GM21367 (cell line): ENCODE results near the gene MYLK.

Experiments
- ATAC-seq: cut with Tn5 transposase; IDR thresholded peaks from one replicate; pipeline ENCODE4 v1.9.1; 2021; ENCODE audit not compliant: unreplicated experiment

Gene MYLK

DNA sequence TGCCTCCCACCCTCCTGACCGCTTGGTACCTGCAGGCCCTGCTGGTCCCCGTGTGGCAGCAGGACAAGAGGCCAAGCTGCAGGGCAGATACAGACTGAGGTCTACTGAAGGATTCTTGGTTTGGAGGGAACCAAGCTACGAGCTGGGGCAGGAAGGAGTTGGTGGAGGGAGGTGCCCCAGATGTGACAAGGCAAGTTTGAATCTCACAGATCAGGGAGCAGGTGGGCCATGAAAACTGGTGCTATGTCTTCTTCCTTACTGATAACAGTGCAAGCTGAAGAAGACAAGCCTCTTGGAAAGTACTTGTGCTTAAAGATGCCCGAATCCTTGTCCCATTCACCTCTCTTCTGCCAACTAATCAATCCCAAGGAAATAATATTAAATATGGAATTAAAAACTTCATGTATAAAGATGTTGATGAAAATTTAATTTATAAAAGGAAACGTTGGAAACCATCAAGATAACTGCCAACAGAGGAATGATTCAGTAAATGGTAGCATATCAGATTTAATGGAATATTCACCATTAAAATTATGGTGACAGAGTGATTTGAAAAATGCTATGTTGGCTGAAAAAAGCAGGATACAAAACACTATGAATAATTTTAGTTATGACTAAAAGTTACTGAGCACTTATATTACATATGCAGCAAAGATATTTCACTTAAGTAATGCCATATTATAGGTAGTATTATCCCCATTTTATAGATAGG, 107.9 kb downstream of the MYLK start:
- no peak for ATAC-seq

DNA sequence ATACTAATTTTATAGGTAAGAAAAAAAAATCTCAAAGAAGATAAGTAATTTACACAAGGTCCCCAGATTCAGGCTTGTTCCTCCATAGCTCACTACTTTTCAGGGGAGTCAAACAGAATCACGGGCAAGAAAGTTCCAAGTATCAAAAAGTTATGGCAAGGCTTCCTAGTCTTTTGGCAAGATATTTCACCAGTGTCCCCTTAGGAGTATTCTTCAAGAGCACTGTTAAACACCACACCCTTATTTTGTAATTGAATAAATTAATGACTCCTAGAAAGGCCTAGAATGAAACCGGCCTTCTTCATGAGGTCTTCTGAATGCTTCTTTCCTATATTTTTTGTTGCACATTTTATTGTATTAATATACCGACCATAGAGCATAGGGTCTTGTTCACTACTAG, 109.7 kb downstream of the MYLK start:
- ATAC-seq, result no peak

DNA sequence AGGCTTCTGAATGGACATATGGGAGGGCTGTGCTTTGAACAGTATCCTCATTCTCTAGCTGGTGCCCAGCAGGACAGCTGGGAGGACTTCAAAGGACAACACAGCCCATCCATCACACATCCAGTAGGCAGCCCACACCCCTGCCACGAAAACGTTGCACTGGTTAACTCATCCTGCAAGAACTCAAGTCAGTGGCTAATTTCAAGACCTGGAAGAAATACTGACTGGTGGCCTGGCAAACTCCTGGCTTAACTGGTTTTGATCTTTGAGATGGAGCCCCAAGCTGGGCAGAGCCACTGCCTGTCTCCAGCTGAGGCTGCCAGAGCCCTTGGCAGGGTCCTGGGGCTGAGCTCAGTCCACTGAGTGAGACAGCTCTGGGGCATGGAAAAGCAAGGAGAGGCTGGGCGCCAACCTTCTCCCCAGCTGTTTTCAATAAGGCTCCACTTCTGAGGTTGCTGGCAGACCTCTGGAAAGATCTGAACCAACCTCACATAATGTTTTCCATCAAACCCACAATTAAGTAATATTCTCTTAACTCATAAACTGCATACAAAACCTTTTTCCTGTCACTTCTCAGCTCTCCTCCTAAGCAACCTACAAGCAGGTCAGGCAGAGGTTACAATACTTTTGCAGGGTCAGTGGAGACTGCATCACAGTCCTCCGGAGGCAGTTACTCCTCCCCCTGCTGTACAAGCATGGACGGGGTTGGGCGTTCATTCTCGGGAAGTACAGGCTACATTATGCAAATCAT, 110.3 kb downstream of the MYLK start:
- no peak for ATAC-seq

DNA sequence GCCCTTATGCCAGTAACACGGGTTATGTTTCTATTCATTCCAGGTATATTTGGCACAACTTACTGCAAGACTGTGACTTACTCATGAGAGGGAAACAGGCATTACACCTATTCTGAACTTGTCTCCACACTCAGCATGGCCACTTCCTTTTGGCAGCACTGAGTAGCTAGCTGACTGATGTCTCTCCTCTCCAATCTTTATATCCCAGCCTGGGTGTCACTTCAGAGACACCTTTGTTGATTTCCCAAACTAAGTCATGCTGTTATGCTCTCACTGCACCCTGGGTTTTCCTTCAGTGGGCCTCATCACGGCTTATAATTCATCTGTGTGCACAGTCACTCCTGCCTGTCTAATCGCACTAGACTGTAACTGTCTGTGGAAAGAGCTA, 114.8 kb downstream of the MYLK start:
- no peak for ATAC-seq

DNA sequence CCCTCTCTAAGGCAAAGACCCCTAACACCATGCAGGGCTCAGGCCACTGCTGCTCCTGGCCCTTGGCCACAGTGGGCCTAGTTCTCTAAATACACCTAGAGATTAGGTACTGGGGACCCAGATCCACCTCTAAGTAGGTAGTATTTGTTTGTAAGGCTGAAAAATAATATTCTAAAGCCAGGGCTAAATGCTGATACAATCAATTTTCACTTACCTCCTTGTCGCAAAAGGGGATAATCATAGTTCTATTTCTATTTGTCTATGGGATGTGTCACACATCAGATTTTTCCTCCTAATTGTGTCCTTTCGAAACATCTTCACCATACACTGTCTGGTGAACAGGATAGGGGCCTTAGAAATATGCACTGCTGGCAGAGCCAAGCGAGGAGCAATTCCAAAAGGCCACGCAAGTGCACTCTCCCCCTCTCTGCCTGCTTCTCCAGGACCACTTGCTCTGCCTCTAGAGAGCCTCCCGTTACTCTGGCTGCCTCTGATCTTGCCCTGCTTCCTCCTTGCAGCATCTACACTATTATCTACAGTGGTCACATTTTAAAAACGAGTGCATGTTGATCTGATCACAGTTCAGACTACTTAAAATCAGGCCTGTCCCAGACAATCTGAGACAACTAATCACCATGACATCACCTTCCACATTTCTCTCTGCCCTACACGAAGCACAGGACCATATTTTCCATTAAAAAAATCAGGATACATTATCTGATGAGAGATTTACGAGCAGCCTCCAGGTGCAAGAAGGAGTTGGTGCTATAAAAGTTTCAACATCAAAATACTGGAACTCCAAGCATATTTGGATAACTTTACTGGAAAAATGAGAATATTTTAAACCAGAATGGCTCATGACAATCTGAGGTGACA, 115.4 kb downstream of the MYLK start:
- no peak for ATAC-seq

- ATAC-seq, result no peak
Measured at GRCh38 chr3:123767564-123768292, 116.4 kb downstream of the MYLK start.

DNA sequence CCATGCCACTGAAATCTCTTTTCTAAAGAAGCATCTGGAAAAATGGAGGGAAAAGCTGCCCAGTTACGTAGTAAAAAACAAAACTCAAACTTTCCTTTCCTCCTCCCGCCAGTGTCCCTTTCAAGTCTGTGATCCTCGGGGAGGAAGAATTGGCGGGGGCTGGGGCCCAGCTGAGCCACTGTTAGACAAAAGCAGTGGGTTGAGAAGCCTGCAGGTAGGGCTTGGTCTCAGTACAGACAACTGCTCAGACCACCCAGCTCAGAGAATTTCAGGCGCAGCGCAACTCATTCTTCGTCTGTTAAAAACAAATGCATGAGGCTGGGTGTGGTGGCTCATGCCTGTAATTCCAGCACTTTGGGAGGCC, 117.1 kb downstream of the MYLK start:
- no peak for ATAC-seq

- no peak for ATAC-seq
Measured at GRCh38 chr3:123766193-123767008, 117.7 kb downstream of the MYLK start.

DNA sequence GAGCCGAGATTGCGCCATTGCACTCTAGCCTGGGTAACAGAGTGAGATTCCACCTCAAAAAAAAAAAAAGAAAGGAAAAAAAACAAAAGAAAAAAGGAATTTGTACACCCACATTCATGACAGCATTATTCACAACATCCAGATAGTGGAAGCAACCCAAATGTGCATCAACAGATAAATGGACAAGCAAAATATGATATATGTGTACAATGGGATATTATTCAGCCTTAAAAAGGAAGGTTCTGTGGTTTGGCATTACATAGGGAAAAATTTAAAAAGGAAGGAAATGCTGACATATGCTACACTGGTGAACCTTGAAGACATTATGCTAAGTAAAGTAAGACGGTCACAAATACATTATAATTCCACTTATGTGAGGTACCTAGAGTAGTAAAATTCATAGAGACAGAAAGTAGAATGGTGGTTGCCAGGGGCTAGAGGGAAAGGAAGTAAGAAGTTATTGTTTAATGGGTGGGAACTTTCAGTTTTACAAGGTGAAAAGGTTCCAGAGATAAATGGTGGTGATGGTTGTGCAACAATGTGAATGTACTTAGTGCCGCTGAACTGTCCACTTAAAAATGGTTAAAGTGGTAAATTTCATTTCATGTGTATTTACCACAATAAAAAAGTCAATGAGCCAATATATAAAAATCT, 118.5 kb downstream of the MYLK start:
- no peak for ATAC-seq

- ATAC-seq, result no peak
Measured at GRCh38 chr3:123764647-123765046, 119.5 kb downstream of the MYLK start.

GRCh38 chr3:123762805-123763204, 121.3 kb downstream of the MYLK start:
- ATAC-seq, result no peak

DNA sequence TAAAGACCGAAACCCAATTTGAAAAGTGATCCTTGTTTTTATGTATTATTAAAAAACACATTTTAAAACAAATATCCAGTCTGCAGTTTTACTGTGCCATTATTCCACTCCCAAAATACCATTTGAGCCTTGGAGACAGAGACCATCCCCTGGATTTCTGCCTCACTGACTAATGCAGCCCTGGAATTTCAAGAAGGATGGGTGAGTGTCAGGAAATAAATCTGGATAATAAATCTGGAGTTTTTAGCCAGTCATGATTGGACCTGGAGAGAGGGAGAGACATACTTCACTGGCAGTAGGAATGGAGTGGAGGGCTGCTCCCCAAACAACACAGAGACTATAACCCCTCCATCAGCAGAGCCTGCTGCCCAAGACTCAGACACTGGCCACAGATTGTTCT, 123.3 kb downstream of the MYLK start:
- ATAC-seq, result no peak

GRCh38 chr3:123759871-123760270, 124.3 kb downstream of the MYLK start:
- no peak for ATAC-seq

- no peak for ATAC-seq
Measured at GRCh38 chr3:123759311-123759710, 124.8 kb downstream of the MYLK start.

GRCh38 chr3:123758081-123758564, 126.0 kb downstream of the MYLK start:
- no peak for ATAC-seq

- ATAC-seq, result no peak
Measured at GRCh38 chr3:123757281-123757940, 126.7 kb downstream of the MYLK start.

DNA sequence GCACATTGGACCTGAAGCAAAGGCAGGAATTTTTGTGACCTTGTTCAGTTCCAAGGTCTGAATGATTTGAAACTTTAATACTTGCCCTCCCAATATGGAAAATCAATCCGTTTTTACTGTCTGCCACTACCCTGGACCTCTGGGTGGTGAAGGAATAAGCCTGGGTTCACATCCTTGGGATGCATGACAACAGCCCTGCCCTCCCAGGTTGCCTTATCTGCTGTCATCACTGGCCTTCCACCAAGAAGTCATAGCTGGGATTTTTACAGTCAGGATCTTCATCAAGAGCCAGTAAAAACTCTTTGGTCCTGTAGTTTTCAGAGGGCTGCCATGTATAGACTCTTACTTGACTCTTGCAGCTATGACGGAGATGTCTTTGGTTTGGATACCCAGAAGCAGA, 128.6 kb downstream of the MYLK start:
- ATAC-seq, result no peak

DNA sequence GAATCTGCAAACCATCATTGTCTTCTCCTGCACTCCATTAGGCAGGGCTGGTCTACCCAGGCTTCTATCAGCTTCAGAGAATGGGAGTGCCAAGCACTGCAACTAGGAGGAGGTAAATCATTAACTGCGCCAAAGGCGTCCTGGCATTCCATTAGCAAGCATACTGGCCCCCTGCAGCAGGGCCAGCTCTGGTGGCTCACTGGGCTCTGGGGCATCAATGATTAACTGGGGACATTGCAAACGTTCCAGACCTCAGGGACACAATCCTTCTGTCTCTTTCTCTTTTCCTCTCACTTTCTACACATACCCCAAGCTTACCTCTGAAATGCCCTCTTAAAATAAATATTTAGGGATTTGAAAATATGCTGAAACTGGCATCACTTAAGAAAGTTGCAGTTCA, 129.0 kb downstream of the MYLK start:
- no peak for ATAC-seq

GRCh38 chr3:123753286-123753685, 130.8 kb downstream of the MYLK start:
- ATAC-seq, result no peak
